HG02852 (cell line): ENCODE data around the gene TTBK1.

ENCODE experiments used
- ATAC-seq: cut with Tn5 transposase; IDR thresholded peaks from one replicate; pipeline ENCODE4 v1.9.1; 2021; ENCODE audit warnings: mild to moderate bottlenecking, moderate library complexity; ENCODE audit not compliant: unreplicated experiment

Gene TTBK1

GRCh38 chr6:43269273-43270007, 26.2 kb downstream of the TTBK1 start:
- no peak for ATAC-seq

DNA sequence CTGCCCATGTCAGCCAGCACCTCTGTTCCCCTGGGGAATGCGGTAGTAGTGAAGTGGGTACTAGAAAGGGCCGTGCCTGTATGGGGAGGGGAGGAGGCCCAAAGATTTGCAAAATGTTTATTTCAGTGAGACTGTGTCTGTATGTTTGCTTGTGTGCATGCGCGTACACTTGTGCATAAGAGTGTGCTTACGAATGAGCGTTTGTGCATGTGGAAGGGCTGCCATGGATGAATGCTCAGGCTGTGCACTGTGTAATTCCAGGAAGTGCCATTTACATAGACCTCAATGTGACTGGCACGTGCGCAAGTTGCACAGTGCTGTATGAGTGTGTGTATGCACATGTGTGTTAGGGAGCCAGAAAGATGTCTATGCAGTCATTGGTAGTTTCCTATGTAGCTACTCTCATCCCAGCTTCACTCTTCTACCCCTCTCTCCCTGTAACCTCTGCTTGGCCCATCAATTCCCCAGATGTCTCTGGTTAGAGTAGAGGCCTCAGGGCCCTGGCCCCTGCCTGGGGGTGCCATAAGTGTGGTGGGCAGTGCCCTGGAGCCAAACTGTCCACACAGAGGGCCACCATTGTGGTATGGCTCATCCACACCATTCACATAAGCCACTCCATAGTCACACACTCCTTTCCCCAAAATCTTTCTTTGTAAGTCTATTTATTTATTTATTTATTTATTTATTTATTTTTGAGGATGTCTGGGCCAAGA, 28.0 kb downstream of the TTBK1 start:
- ATAC-seq, result no peak

- ATAC-seq, result no peak
Measured at GRCh38 chr6:43271944-43272343, 28.7 kb downstream of the TTBK1 start.

DNA sequence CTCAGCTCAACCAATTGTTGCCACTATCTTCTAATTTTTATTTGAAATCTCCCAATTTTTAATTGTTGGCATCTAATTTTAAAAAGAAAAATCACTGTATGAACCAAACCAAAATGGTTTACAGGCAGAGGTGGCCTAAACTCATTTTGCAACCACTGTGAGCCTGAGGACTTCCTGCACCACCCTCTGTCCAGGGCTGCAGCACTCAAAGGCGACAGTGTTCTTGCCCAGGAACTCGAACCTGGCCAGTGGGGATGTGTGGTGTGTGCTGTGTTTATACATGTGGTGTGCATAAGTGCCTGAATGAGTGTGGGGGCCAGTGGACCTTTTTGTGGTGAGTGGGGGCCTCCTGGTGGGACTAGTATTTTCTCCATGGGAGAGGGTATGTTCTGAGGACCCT, 30.4 kb downstream of the TTBK1 start:
- no peak for ATAC-seq

DNA sequence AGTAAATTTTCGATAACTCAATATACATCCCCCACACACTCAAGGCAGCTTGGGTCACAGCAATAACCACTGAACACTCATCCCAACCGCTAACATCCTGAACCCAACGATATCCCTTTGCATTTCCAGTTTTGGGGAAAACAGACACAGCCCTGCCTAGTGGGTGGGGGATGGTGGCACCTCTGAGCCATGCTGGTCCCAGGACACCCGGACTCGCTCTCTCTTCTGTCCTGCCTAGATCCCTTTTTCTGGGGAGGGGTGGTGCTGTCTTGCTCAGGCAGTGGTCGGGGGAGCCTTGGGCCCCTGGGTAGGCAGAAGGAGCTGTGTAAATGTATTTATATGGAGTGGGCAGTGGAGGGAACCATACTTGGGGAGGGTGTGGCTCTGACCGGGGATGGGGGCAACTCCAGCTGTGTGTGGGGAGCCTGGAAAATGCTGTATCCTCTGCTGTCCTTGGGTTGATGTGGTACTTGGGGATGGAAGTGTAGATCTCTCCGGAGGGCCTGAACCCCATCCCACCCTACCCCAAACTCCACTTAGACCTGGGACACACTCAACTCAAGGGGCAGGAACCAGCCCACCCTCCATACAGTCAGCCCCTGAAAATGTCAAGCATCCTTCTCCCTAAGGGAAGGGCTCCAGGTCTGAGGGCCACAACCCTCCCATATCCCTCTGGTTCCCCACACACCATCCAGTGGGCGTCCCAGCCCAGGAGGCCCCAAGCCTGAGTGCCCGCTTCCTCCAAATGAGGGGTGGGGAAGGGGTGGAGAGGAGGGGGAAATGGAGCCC, 31.0 kb downstream of the TTBK1 start:
- no peak for ATAC-seq

DNA sequence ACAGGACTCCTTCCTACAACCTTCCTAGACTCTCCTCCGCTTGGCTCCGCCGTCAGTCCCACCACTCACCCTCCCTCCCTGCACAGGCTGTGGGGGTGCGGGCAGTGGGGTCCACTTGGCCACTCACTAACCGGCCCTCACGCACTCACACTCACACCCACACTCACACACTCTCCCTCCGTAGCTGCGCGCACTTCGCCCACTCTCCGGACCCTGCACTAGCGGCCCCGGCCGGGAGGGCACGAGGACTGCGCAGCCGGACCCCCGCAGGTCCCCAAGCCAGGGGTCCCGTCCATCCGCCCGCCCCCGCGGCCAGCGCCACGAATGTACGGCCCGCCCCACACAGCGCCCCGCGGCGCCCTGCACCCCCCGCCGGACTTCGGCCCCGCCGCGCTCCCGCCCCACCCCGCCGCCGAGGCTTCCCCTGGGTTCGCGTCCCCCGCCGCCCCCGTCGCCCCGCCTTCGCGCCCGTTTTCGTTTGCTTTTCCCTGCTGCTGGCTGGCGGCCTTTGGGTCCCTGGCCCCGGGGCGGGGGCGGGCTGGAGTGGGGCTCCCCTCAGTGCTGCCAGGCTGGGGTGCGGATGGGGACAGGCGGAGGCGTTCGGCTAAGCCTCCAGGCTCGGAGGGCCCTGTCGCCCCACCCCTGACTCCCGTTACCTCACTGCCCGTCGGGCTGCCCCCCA, 31.8 kb downstream of the TTBK1 start:
- no peak for ATAC-seq

DNA sequence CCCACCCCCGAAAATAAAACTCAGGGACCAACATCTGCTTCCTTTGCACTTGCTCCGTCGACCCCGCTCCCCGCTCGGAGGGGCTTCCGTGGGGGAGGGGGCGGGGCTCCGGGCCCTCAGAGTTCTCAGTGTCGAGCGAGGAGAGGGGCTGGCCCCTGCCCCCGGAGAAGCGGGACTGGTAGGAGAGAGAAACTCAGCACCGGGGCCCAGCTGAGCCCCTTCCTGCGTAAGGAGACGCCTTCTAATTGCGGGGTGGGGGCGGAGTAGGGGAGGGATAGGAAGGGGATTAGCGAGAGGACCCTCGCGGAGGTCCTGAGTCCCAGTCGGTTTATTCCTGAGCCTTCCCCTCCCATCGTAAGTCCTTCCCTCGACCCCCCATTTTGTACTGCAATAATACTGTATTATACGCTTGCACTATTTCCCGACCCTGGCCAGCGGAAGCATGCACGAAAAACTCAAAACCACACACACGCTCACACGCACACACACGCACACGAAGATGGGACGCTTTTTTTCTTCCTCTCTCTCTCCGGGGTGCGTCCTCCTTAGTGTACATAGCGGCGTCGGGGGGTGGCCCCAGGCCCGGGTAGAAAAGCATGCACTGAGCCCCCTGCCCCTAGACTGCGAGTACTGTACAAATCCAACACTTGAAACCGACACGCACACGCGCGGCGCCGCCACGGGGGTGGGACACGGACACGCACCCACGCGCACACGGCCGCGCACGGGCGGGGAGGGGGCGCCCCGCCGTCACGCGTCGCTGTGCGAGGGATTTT, 32.7 kb downstream of the TTBK1 start:
- ATAC-seq, result no peak

GRCh38 chr6:43276577-43277305, 33.5 kb downstream of the TTBK1 start:
- no peak for ATAC-seq

GRCh38 chr6:43277306-43277642, 34.0 kb downstream of the TTBK1 start:
- ATAC-seq, result no peak

- ATAC-seq, result no peak
Measured at GRCh38 chr6:43277643-43278523, 34.6 kb downstream of the TTBK1 start.

DNA sequence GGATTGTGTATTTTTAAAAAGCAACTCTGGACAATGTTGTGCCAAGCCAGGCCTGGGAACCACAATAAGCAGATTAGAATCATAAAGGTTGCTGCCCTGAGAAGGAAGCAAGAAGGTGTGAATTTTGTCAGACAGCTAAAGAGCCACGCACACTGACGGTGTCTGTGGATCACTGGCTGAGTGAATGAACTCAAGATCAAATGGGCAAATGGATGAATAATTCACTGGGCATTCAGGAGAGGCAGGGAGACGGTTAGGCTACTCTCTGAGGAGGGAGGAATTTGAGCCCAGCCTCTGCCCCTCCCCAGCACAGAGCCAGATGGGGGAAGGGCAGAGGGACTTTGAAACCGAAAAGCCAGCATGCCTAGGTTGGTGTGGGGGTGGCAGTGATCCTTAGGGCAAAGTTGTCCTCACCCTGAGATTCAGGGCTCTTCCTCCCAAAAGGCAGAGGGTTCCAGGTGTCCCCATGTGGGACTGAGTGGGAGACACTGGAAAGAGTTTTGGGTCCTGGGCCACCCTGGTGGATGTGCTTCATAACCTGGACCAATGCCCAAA, 35.3 kb downstream of the TTBK1 start:
- ATAC-seq, result no peak

- ATAC-seq, result no peak
Measured at GRCh38 chr6:43280234-43280633, 37.0 kb downstream of the TTBK1 start.

DNA sequence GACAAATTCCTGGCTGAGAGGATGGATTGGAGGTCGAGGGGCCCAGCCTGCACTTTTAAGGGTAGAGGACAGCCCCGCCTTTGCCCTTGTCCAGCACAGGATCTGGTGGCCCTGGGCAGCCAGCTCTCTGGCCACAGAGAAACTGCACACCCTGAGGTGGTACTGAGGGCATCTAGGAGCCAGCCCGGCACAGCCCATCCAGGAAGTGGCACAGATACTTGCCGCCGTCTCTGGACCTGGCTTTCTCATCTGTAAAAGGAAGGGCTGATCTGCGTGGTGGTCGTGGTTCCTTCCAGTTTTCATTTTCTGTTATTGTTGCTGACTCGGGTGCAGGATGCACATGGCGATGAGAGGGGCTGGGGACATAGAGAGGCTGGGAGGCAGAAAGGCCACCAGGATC, 38.8 kb downstream of the TTBK1 start:
- ATAC-seq, result no peak

DNA sequence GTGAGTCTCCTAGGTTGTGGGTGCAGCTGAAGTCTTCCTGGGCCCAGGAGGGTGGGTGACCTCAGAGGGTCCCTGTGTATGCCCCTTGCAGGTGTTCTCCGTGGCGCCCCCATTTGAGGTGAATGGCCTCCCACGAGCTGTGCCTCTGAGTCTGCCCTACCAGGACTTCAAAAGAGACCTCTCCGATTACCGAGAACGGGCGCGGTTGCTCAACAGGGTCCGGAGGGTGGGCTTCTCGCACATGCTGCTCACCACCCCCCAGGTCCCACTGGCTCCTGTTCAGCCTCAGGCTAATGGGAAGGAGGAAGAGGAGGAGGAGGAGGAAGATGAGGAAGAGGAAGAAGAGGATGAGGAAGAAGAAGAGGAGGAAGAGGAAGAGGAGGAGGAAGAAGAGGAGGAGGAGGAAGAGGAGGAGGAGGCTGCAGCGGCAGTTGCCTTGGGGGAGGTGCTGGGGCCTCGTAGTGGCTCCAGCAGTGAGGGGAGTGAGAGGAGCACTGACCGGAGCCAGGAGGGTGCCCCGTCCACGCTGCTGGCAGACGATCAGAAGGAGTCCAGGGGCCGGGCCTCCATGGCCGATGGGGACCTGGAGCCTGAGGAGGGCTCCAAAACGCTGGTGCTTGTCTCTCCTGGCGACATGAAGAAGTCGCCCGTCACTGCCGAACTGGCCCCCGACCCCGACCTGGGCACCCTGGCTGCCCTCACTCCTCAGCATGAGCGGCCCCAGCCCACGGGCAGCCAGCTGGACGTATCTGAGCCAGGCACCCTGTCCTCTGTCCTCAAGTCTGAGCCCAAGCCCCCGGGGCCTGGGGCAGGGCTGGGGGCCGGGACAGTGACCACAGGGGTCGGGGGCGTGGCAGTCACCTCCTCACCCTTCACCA, 39.6 kb downstream of the TTBK1 start:
- no peak for ATAC-seq

DNA sequence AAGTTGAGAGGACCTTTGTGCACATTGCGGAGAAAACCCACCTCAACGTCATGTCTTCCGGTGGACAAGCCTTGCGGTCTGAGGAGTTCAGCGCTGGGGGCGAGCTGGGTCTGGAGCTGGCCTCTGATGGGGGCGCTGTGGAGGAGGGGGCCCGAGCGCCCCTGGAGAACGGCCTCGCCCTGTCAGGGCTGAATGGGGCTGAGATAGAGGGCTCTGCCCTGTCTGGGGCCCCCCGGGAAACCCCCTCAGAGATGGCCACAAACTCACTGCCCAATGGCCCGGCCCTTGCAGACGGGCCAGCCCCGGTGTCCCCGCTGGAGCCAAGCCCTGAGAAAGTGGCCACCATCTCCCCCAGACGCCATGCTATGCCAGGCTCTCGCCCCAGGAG, 40.2 kb downstream of the TTBK1 start:
- no peak for ATAC-seq

DNA sequence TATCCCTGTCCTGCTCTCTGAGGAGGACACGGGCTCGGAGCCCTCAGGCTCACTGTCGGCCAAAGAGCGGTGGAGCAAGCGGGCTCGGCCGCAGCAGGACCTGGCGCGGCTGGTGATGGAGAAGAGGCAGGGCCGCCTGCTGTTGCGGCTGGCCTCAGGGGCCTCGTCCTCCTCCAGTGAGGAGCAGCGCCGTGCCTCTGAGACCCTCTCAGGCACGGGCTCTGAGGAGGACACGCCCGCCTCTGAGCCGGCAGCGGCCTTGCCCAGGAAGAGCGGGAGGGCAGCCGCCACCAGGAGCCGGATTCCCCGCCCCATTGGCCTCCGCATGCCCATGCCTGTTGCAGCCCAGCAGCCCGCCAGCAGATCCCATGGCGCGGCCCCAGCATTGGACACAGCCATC, 40.6 kb downstream of the TTBK1 start:
- no peak for ATAC-seq

DNA sequence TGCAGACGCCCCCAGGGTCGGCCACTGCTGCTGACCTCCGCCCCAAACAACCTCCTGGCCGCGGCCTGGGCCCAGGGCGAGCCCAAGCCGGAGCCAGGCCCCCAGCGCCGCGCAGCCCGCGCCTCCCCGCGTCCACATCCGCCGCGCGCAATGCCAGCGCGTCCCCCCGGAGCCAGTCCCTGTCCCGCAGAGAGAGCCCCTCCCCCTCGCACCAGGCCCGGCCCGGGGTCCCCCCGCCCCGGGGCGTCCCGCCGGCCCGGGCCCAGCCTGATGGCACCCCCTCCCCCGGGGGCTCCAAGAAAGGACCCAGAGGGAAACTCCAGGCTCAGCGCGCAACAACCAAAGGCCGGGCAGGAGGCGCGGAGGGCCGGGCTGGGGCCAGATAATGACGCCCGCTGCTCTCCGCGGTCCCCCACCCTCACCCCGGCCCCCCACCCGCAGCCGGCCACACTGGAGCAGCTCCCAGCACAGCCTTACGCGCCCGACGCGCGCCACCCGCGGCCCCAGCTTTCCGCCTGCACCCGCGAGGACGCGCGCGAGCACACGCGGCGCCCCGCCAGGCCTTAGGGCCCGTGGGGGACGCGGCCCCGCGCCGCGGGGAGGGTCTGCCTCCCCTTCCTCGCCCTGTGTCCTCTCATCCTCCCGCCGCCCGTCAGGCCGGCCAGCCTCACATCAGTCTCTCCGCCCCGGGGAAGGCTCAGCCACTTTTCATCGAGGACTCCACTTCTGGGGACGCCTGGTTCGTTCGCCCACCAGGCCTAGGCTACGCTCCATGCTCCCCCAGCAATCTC, 41.9 kb downstream of the TTBK1 start:
- ATAC-seq, result no peak
